Lung (tissue), 12 donors: ENCODE data around the gene EXOC1L. TPM values are rescaled to one million over a fixed set of nuclear protein-coding genes. Genes with fewer than 3 reads are reported as not detected.

Experiments
- ATAC-seq: fragments of 200-7000 bp; cut with Tn5 transposase; one replicate; pipeline ENCODE4 v1.9.1; 2020; ENCODE audit warnings: moderate number of reproducible peaks; ENCODE audit not compliant: insufficient read depth, low FRiP score
- DNase-seq, 3 donors: peaks; one replicate each; pipeline ENCODE4 v3.0.0-alpha.2; 2013 to 2017
- H3K27ac ChIP-seq, 2 donors: one replicate each; pipeline ENCODE4 v1.5.1; 2013; ENCODE audit warnings: mild to moderate bottlenecking in 2 of 2, moderate library complexity in 2 of 2, control low read depth in 1 of 2, inconsistent platforms in 1 of 2, low read depth in 1 of 2, low read length in 1 of 2
- H3K27me3 ChIP-seq, 3 donors: one replicate each; pipeline ENCODE4 v1.5.1; 2013; ENCODE audit warnings: low read length in 2 of 3; ENCODE audit not compliant: control insufficient read depth in 3 of 3, insufficient read depth in 3 of 3
- H3K36me3 ChIP-seq, 4 donors: one replicate each; pipeline ENCODE4 v1.5.1; 2013; ENCODE audit warnings: low read length in 4 of 4, mild to moderate bottlenecking in 1 of 4, moderate library complexity in 1 of 4; ENCODE audit not compliant: control insufficient read depth in 4 of 4, insufficient read depth in 4 of 4
- H3K4me1 ChIP-seq, 5 donors: one replicate each; pipeline ENCODE4 v1.5.1; 2013; ENCODE audit warnings: low read length in 5 of 5, mild to moderate bottlenecking in 2 of 5, moderate library complexity in 1 of 5; ENCODE audit not compliant: control insufficient read depth in 5 of 5, insufficient read depth in 5 of 5
- H3K4me3 ChIP-seq: one replicate; pipeline ENCODE4 v1.5.1; 2013; ENCODE audit warnings: mild to moderate bottlenecking, control low read depth, moderate library complexity
- H3K9ac ChIP-seq, 2 donors: one replicate each; pipeline ENCODE4 v1.5.1; 2013; ENCODE audit warnings: low read length in 2 of 2, control low read depth in 1 of 2; ENCODE audit not compliant: insufficient read depth in 1 of 2
- H3K9me3 ChIP-seq, 4 donors: one replicate each; pipeline ENCODE4 v1.5.1; 2013; ENCODE audit warnings: low read length in 3 of 4, mild to moderate bottlenecking in 1 of 4, moderate library complexity in 1 of 4; ENCODE audit not compliant: control insufficient read depth in 4 of 4, insufficient read depth in 3 of 4
- WGBS, 2 donors: extraction: QIAGEN DNeasy Blood & Tissue Kit; methylation state at CpG; one replicate each; pipeline ENCODE4 v1.1.7; 2013; 5-methylcytosine and 5-hydroxymethylcytosine counted together
- polyA plus RNA-seq, 2 donors: library from polyadenylated mRNA; stranded (reverse); fragments of 200-250 nt; gene quantifications; one replicate each; pipeline ENCODE4 v1.2.1, GENCODE V29; 2013
- total RNA-seq, 2 donors: library from RNA; depleted of rRNA in 1 of 2; stranded (reverse); fragments of >200 nt in 1 of 2; gene quantifications; one replicate each; pipeline ENCODE4 v1.2.1, GENCODE V29; 2014 to 2021
- TF ChIP-seq, protein P1 (sequence below): IDR thresholded peaks from 2 replicates; pipeline ENCODE4 v1.5.1; 2012; ENCODE audit warnings: mild to moderate bottlenecking; ENCODE audit errors: control extremely low read depth, extremely low read depth
- donor health status: control.
- donor health status: control.
- donor health status: Bipolar disorder and iron deficiency.
- donor health status: healthy.
- donor health status: DM: yes; HTN: yes; CAD: no.

EXOC1L gene
- total and polyA plus RNA-seq, 4 donors = not detected

DNA sequence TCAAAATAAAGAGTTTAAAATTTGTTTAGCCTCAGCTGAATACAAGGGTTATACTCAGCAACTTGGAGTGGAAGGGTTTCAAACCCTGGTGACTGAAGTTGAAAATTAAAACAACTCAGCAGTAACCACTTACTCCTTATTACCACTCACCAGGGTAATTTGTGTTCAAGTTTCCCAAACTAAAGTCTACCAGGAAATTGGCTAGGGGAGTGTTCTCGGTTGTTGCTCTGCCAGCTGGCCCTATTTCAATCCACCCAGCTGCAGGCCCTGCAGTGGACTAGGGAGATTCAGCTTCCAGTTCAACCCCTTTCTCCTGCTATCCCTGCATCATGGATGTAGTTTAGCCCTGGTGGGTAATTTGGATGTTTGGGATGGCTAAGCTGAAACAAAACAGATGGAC is 37.8 kb upstream of the EXOC1L start:
- TF ChIP-seq, protein P1, sequence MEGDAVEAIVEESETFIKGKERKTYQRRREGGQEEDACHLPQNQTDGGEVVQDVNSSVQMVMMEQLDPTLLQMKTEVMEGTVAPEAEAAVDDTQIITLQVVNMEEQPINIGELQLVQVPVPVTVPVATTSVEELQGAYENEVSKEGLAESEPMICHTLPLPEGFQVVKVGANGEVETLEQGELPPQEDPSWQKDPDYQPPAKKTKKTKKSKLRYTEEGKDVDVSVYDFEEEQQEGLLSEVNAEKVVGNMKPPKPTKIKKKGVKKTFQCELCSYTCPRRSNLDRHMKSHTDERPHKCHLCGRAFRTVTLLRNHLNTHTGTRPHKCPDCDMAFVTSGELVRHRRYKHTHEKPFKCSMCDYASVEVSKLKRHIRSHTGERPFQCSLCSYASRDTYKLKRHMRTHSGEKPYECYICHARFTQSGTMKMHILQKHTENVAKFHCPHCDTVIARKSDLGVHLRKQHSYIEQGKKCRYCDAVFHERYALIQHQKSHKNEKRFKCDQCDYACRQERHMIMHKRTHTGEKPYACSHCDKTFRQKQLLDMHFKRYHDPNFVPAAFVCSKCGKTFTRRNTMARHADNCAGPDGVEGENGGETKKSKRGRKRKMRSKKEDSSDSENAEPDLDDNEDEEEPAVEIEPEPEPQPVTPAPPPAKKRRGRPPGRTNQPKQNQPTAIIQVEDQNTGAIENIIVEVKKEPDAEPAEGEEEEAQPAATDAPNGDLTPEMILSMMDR = no peak
- Histone ChIP-seq H3K36me3 (no peaks in the 10 kb centered on the region), H3K27ac (no peak overlapping the region), H3K9ac (no peak overlapping the region), H3K4me3 (no peak overlapping the region), H3K4me1 (no peaks in the 10 kb centered on the region), H3K27me3 (no peaks in the 10 kb centered on the region), H3K9me3 (no peaks in the 10 kb centered on the region)
- WGBS, 2 donors = 40 to 65% methylated on average over 1 of the region's 1 CpG
- DNase-seq = peak; percentile 24 to 52 (median 26)
- no peak for ATAC-seq

DNA sequence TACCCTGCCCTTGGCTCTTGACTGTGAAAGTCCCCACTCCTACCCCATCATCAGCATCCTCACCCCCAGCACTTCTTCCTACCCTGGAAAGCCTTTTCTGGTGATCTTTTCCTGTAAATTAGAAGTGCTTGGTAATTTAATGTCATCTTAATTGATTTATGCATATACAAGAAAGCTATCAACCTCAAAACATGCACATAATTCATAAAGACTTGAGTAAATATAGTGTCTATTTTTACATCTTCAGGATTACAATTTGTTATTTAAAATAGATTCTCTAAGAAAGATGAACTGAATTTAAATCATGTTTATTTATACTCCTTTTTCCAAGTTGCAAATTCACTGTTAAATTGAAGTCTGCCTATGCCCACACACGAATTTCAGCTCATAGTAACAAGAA is 36.0 kb upstream of the EXOC1L start:
- TF ChIP-seq, protein P1 = no peak
- ATAC-seq = no peak
- Histone ChIP-seq H3K4me3 (no peak overlapping the region), H3K4me1 (no peaks in the 10 kb centered on the region), H3K9ac (no peak overlapping the region), H3K27me3 (no peaks in the 10 kb centered on the region), H3K27ac (no peak overlapping the region), H3K9me3 (no peaks in the 10 kb centered on the region), H3K36me3 (no peaks in the 10 kb centered on the region)
- DNase-seq = no peak
- 60 to 84% methylated on average over 1 of the region's 1 CpG for WGBS, 2 donors

DNA sequence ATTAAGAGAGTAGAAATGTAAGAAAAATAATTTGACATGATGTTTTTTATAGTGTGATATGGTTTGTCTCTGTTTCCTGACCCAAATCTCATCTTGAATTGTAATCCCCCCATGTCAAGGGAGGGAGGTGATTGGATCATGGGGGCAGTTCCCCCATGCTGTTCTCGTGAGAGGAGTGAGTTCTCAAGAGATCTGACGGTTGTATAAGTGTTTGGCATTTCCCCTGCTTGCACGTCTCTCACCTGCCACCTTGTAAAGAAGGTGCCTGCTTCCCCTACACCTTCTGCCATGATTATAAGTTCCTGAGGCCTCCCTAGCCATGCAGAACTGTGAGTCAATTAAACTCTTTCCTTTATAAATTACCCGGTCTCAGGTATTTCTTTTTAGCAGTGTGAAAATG is 34.8 kb upstream of the EXOC1L start:
- Histone ChIP-seq H3K27me3 (no peaks in the 10 kb centered on the region), H3K4me1 (no peaks in the 10 kb centered on the region), H3K4me3 (no peak overlapping the region), H3K36me3 (no peaks in the 10 kb centered on the region), H3K9me3 (no peaks in the 10 kb centered on the region), H3K9ac (no peak overlapping the region), H3K27ac (no peak overlapping the region)
- TF ChIP-seq, protein P1 = no peak
- DNase-seq = no peak
- ATAC-seq = no peak
- WGBS, 2 donors = 56 to 75% methylated on average over 4 of the region's 4 CpGs

DNA sequence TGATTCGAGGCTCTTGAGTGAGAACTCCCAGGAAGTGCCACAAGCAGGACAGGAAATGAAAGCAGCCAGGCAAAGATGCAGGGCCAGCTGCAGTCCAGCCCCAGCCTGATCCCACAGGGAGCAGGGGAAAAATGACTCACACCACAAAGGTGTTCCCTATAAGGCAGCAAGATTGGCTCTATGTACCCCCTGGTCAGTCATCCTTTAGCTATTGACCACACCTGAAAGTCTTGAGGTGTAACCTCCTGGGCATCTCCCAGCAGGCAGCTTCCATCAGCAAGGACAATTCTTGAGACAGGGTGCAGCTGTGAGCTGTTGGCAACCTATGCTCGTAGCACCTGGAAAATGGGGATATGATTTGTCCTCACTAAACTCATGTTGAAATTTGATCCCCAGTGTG is 27.9 kb upstream of the EXOC1L start:
- peaks cover 0 to 3% (median 0%) of the 10 kb centered on the region in 4 donors for H3K9me3 ChIP-seq
- H3K4me3 ChIP-seq = no peak overlapping the region
- ATAC-seq = no peak
- H3K9ac ChIP-seq = no peak overlapping the region
- H3K4me1 ChIP-seq = peaks cover 0 to 5% (median 0%) of the 10 kb centered on the region in 5 donors
- DNase-seq = no peak
- H3K36me3 ChIP-seq = no peaks in the 10 kb centered on the region
- no peak overlapping the region for H3K27ac ChIP-seq
- peaks cover 7 to 22% (median 12%) of the 10 kb centered on the region in 3 donors for H3K27me3 ChIP-seq
- TF ChIP-seq, protein P1 = no peak
- WGBS, 2 donors = 55 to 65% methylated on average over 2 of the region's 2 CpGs
